ENCODE results near the gene SLC31A2.

- no peak for TF ChIP-seq CTCF (IDR thresholded peaks at IDR 0.05)
- TF ChIP-seq POLR2A (IDR thresholded peaks at IDR 0.05) = no peak
Measured at GRCh38 chr9:113179839-113180238, 29.0 kb downstream of the SLC31A2 start.

All from prostate gland (tissue), 2 donors.